DMS79 (cell line): ENCODE data around the gene RNFT2.
A peak's percentile ranks its signal among the peaks of the same experiment; 100 is the strongest.
"Not testable (repeated sequence)": the region's sequence is repeated elsewhere in the genome, so short reads cannot be mapped to it uniquely, and the experiment has no call there.

Experiments used
- DNase-seq: peaks from one replicate; lab custom pipeline; 2025; lab: John Stamatoyannopoulos, UW

Gene RNFT2

DNA sequence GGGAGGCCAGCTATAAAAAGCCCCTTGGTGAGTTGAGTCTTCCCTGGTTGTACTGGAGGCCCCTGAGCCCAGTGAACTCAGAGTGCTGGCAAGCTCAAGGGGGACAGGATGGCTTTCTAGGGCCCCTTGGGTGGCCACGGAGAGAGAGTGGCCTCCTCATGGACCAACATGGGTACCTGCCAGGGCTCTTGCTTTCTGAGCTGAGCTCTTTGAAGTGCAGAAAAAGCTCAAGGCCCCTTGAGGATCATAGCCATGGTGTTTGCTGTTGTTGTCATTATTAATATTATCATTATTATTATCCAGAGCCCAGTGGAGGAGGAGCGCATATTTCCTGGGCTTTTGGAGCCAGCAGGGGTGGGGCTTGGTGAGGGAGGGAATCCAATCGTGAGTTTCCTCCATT lies 6.7 kb downstream of the RNFT2 start:
- DNase-seq: no peak

DNA sequence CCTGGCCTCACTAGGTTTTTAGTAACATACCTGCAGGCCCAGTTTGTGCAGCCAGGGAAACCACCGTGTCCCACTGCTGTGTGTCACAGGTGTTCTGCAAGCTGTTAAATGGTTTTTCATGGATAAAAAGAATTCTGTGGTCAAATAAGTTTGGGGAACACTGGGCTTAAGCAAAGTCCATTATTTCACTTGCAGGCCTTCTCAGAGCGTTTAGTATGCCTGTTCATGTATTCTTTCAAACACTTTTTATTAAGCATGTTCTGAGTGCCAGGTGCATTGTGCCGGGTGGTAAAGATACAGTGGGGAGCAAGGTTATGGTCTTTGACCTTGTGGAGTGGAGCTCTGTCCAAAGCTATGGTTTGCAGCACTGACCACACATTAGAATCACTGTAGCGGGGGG lies 7.4 kb downstream of the RNFT2 start:
- no peak for DNase-seq

DNA sequence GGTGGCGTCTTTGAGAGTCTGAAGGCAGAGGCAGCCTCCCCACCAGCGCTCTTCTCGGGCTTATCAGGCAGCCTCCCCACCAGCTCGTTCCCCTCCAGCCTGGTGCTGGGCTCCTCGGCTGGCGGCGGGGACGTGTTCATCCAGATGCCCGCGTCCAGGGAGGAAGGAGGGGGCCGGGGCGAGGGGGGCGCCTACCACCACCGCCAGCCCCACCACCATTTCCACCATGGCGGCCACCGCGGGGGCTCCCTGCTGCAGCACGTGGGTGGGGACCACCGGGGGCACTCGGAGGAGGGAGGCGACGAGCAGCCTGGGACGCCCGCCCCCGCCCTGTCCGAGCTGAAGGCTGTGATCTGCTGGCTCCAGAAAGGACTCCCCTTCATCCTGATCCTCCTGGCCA lies 11.8 kb downstream of the RNFT2 start:
- DNase-seq: no peak

DNA sequence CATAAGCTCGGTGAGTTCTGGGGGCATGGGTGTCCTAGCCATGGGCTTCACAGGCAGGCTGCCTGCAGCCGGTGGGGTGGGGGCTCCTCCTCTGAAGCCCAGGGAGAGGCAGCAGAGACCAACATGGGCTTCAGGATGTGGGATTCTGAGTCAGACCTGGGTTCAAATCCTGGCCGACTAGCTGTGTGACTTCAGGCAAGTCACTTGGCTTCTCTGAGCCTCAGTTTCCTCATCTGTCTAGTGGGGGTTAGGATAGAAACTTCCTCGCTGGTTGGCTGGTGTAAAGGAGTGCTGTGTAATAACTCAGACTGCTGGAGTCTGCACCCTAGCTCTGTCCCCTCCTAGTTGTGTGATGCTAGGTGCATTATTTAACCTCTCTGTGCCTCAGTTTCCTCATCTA lies 12.2 kb downstream of the RNFT2 start:
- DNase-seq: no peak

DNA sequence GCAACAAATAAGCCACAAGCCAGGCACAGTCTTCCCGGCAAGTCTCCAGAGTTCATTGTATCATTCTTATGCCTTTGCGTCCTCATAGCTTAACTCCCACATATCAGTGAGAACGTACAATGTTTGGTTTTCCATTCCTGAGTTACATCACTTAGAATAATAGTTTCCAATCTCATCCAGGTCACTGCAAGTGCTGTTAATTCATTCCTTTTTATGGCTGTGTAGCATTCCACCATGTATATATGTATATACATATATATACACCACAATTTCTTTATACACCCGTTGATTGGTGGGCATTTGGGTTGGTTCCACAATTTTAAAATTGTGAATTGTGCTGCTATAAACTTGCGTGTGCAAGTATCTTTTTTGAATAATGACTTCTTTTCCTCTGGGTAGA lies 16.0 kb downstream of the RNFT2 start:
- DNase-seq: not testable (repeated sequence)

DNA sequence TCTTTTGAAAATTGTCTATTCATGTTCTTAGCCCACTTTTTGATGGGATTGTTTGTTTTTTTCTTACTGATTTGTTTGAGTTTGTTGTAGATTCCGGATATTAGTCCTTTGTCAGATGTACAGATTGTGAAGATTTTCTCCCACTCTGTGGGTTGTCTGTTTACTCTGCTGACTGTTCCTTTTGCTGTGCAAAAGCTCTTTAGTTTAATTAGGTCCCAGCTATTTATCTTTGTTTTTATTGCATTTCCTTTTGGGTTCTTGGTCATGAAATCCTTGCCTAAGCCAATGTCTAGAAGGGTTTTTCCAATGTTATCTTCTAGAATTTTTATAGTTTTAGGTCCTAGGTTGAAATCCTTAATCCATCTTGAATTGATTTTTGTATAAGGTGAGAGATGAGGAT lies 16.7 kb downstream of the RNFT2 start:
- not testable (repeated sequence) for DNase-seq

DNA sequence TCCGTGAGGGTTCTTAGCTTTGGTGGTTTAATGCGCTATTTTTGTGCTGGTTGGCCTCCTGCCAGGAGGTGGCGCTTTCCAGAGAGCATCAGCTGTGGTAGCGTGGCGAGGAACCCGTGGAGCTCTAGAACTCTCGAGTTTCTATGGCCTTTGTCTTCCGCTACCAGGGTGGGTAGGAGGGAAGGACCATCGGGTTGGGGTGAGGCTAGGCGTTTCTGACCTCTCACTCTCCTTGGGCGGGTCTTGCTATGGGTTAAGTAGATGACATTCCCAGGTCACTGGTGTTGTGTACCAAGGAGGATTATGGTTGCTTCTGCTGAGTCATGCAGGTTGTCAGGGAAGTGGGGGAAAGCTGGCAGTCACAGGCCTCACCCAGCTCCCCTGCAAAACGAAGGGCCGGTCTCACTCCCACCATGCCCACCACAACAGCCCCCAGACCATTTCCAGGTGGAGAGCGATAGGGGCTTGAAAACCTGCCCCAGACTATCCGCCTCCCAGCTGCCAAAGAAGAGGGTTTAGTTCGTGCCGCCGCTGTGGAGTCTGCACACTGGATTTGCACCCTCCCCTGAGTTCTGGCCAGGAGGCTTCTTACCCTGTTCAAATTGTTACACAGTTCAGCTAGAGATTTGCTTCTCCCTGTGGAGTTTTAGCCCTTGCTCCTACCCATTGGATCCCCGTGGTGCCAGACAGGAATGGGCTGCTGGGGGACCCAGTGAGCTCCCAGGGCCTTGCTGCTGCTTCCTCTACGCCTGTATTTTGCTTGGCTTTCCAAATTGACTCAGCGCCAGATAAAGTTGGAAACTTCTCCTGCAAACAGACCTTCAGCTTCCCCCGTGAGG lies 21.9 kb downstream of the RNFT2 start:
- DNase-seq: no peak

DNA sequence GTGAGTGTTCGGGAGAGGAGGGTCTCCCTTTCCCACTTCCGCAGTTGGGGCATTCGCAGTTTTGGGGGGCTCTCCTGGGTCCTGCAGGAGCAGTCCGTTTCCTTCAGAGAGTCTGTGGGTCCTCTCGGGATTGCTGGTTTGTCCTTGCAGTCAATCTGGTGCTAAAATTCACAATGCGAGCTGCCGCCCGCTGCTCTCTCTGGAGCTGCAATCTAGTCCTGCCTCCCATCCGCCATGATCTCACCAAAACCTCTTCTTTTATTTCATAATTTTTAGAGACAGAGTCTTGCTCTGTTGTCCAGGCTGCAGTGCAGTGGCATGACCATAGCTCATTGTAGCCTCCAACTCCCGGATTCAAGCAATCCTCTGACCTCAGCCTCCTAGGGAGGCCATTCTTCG lies 22.5 kb downstream of the RNFT2 start:
- DNase-seq: no peak

DNA sequence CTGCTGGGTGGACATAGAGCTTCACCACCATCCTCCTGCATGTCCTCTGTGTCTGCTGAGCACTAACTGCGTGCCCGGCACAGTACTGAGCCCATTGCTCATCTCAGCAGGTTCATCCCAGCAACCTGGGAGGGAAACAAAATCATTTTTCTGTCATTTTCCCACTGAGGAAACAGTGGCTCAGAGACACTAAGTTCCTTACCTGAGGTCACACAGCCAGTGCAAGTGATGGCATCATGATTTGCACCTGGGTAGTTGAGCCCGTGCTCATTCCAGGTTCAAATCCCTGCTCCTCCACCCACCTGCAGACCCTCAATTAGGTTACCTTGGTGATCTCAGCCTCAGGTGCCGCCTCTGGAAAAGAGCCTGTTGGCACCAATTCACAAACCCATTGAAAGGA lies 23.4 kb downstream of the RNFT2 start:
- no peak for DNase-seq

DNA sequence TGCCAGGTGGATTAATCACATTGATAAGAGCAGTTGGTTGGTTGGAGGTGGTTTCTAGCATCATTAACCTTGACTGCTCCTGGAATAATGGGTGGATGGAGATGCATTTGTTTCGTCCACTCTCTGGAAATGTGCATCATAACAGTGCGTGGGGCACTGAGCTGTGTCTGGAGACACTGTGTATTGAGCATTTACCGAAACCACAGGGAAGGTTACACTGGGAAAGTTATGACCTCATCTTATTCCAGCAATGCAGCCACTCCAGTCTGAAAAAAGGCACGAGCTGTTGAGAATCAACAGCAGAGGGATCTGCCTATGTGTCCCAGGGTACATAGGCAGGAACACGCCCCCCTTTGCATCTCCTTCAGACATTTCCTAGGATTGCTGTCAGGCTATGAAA lies 27.2 kb downstream of the RNFT2 start:
- DNase-seq: peak; percentile 7

DNA sequence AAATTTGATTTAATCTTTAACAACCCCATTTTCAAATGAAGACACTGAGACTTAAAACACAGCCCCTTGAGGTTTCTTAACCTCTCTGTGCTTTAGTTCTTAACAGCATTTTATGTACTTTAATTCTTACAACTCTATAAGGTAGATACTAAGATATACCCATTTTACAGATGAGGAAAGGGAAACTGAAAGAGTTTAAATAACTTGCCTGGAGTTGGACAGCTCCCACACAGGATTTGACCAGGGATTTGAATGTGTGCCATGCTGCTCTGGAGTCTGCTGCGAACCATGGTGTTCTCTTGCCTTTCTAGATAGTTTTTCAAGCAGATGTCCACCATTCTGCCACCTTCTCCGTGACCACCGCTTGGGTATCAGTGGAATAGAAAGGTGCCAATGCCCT lies 28.2 kb downstream of the RNFT2 start:
- no peak for DNase-seq

DNA sequence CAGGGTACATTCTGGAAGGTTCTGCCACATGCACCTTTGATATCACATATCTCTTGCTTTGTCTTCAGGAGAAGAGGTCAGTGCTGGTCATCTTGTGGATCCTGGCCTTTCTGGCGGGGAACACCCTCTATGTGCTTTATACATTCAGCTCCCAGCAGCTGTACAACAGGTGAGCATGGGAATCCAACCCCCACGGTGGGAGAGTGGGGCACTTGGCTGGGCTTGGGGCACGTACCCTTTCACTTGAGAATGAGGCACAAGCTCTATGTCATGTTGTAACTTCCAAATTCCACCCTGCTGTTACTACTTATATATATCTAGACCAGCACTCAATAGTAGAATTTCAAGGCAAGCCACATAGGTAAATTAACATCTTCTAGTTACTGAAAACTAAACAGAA lies 28.6 kb downstream of the RNFT2 start:
- no peak for DNase-seq

DNA sequence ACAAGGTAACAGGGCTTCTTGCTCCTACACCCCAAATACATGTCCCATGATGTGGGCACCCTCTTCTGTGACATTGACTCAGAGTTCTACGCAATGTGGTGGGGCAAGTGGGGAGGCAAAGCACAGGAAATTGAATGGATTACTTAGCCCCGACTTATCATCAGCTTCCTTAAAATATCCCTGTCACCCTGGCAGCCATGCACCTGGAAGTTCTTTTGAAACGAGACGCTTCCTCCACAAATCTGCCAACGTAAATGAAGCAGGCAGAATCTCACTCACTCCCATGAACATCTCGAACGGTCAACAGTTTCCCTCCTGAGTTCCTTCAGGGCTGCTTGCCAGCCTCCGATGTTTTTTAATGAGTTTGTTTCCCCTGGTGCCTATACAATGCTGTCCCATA lies 33.5 kb downstream of the RNFT2 start:
- DNase-seq: no peak

DNA sequence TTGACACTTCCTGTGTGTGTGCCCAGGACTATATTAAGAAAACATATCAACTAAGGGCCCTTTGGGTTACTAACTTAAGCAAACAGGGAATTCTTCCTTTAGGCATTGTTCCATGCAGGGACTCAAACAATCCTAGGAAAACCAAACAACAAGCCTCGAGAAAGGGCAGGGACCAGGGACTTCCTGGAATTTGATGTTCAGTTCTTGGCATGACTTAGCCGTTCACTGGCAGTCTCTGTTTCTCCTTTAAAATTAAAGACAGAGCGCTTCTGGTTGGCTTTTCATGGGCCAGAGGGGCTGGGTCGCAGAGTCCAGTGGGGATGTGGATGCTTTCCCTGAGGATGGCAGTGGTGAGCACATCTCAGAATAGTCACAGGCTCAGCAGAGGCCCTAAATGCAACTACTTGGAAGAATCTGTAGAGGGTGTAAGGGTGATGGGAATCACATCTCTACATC lies 35.2 kb downstream of the RNFT2 start:
- DNase-seq: no peak

DNA sequence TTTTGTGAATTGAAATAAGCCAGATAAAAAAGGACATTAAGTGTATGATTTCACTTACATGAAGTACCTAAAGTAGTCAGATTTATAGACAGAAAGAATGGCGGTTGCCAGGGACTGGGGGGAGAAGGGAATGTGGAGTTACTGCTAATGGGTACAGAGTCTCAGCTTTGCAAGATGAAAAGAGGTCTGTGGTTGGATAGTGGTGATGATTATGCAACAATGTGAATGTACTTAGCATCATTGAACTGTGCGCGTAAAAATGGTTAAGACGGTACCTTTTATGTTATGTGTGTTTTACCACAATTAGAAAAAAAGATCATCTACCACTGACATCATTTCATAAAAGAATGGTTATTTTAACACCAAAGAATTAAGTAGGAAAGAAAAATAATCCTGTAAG lies 35.9 kb downstream of the RNFT2 start:
- no peak for DNase-seq

DNA sequence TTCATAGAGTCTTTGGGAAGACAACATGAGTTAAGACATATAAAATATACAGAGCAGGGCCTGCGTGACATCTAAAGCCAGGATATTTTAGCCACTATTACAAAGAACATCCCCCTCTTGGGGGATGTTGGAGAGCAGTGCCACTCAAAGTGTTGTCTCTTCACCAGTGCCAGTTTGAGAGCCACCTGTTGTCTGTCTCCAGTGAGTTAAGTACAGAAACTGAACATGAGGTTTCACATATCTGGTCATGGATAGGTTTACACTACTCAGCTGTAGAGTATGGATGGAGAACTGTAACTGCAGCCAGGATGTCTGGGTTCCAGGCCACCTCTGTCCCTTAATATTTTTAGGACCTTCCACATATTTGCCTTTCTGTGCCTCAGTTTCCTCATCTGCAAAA lies 39.1 kb downstream of the RNFT2 start:
- no peak for DNase-seq

DNA sequence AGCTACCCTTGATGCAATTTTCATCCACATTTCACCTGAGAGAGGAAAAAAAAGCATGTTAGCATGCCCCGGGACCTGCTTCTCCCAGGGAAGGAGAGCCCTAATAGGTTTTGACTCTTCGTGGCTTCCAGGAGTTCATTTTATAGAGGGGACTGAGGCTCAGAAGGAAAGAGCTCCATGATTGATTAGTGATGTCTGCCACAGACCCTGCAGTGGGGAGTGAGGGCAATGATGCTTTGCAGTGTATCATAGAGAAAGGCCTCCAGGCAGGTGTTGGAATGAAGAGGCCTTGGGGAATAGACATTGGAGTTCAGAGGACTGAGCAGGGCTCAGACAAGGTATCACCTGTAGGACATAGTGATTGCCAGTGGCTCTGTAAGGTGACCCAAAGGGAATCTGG lies 41.5 kb downstream of the RNFT2 start:
- no peak for DNase-seq

DNA sequence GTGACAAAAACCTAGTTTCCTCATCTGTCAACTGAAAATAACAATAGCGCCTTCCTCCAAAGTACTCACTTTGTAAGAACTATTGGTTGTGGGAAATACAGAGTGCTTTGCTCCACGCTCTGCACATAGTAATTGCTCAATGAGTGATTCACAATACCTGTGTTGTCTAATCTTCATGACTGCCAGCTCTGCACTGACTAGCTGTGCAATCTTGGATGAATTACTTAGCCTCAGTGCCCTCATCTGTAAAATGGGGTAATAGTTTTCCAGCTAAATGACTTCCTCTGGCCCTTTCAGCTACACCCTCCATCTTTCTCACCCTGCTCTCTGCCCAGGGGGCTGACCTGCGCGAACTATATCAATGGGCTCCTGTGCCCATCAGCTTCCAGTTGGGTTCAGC lies 42.8 kb downstream of the RNFT2 start:
- DNase-seq: no peak

DNA sequence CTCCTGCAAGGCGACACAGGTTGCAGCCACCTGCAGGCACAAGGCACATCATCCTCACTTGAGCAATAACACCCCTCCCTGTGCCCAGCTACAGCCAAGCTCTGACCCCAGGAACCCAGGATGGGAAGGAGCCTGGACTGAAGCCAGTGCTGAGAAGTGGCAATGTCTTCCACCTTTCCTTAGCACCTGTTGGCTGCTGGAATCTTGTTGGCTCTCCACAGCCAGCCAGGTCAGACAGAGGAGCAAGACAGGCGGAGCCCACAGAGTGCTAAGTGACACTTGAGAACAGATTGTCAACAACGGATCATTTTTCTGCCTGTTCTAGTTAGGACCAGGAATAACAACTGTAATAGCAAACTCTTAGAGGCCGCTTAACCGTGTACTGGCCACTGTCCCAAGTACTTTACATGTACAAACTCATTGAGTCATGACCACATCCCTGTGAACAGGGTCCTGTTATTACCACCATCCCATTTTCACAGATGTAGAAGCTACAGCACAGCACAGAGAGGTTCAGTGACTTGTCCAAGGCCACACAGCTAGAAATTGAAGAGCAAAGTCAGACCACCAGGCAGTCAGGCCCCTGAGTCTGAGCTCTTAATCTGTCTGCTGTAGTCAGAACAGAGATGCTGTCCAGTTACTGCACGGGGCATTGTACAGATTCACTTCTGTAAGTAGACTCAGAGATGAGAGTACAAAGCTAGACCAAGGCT lies 45.6 kb downstream of the RNFT2 start:
- DNase-seq: peak; percentile 83

DNA sequence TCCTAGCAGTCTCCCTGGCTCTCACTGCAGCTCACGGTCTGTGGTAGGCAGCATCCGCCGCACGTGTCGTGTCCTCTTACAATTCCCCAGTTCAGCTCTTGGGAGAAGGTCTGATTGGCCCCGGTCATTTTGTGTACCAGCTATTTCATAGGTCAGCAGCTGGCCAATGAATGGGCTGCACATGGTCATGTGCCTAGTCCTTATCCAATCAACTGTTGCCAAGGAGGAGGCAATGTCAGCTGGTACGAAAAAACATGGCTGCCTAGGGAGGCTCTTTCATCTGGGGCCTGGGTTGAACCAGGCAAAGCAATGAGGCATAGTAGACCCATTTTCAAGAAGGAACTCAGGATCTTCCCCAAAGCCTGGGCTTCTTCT lies 46.1 kb downstream of the RNFT2 start:
- no peak for DNase-seq

DNA sequence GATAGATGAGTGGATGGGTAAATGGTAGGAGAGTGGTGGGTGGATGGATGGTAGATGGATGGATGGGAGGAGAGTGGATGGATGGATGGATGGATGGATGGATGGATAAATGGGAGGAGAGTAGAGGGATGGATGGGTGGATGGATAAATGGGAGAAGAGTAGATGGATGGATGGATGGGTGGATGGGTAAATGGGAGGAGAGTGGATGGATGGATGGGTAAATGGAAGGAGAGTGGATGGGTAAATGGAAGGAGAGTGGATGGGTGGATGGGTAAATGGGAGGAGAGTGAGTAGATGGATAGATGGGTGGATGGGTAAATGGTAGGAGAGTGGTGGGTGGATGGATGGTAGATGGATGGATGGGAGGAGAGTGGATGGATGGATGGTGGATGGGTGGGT lies 51.4 kb downstream of the RNFT2 start:
- DNase-seq: not testable (repeated sequence)

DNA sequence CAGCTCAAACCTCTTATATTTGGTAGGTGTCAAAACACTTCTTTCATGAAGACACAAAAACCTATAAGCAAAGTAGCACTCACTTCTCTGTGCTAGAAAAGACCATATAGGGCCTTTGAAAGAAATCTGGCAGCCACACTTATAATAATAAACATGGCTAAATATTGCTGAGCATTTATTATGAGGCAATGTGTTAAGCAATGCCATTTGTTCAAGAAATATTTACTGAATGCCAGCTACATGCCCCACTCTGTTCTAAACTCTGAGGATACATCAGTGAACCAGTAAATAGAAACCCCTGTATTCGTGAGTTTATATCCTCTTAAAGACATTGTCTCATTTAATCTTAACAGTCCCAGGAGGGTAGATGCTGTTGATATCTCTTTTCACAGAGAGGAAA lies 52.0 kb downstream of the RNFT2 start:
- DNase-seq: no peak

DNA sequence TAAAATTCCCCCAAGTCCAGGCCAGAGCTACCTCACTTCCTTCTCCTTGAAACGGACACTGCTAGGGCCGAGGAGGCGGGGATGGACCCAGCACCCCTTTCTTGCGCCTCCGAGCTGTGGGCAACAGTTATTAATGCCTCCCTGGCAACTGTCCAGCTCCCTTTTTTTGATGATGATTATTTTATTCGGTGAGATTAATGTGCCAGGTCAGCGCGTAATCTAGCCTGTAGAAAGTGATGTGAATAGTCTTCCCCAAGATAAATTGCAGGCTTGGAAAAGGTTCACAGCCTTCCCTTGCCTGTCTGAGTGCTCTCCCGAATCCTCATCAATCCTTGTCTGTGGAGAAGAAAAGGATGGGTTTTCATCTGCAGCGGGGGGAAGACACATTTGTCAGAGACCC lies 54.3 kb downstream of the RNFT2 start:
- DNase-seq: no peak

DNA sequence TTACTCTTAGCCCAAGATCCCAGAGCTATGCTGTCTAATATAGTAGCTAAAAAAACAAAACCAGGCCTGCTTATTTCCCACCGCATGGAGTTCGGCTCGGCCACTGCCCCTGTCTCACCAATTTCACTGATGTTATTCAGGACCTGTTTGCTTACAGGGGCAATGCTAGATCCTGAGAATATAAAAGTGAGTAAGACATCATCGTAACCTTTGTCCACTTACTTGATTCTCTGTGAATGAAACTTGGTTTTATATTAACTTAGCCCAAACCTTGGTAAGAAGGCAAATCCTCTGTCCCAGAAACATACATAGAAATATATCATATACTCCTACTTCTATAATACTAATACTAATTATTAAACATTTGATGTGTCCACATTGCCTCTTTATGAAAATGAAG lies 56.6 kb downstream of the RNFT2 start:
- no peak for DNase-seq
